GM19372 (cell line): Measurements from ENCODE around the gene PCBP4.
A peak's percentile ranks its signal among the peaks of the same experiment; 100 is the strongest.

Experiments used
- ATAC-seq: cut with Tn5 transposase; IDR thresholded peaks from one replicate; pipeline ENCODE4 v1.9.1; 2021; ENCODE audit warnings: mild to moderate bottlenecking, low read depth, moderate library complexity; ENCODE audit not compliant: unreplicated experiment

PCBP4 gene

DNA sequence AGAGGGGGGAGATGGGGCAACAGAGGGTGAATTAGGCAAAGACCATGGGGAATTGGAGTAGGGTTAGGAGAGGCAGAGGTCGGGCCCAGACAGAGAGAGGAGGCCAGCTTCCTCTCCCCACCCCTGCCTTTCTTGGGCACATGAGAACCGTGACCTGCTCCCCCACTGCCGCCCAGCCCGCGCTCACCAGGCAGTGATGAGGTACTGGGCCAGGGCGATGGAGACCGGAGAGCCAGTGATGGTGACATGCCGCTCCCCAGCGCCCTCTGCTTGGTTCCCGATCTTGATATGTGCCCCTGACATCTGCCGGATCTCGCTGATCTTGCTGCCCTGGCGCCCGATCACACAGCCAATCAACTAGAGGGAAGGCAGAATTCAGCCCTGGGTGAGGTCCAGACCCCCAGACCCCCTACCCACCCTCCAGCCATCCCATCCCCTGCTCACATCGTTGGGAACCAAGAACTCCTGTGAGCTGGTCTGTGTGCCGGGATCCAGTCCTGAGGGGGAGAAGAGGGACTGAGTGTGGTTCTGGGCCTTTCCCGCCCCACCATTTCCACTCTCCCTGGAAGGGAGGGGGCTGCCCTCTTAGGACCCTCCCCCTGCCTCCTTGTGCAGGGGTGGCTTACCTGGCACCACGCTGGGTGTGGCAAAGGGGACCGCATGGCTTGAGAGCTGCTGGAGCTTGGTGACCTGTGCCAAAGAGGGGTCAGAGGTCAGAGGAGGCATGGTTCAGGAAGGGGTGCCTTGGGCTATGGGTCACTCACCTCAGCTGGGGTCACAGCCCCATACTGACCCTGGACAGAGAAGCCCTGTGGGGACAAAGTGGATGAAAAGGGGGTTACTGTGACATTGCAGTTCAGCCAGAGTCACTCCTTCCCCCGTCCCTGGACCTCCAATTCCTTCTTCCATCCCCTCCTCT lies 8.4 kb downstream of the PCBP4 start:
- ATAC-seq = no peak

DNA sequence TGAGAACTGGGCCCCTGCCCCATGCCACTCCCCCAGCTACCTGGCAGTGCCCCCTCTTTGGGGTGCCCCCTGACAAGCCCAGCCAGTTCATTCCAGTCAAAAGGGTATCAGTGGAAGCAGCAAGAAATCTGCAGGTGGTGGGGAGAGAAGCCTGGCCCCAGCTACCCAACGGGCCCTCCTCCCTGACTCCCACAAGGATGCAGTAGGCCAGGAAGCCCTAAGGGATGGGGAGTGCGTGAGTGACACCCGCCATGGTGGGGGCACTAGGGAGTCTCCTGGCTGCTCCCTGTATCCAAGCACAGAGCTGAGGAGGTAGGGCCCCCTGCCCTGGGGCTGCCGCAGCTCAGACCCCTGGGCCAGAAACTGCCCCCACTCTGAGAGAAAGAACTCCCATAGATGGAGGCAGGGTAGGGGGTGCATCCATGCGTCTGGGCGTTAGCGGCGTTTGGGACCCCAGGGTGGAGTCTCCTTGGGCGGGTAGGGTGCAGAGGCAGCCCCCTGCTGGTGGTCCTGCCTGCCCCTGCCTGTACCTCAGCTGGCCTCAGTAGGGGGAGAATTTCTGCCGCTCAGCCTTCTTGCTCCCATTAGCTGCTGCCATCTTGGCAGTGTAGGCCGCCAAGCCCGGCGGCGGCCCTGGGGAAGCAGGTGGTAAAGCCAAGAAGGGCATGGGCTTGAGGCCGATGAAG lies 9.6 kb downstream of the PCBP4 start:
- no peak for ATAC-seq

DNA sequence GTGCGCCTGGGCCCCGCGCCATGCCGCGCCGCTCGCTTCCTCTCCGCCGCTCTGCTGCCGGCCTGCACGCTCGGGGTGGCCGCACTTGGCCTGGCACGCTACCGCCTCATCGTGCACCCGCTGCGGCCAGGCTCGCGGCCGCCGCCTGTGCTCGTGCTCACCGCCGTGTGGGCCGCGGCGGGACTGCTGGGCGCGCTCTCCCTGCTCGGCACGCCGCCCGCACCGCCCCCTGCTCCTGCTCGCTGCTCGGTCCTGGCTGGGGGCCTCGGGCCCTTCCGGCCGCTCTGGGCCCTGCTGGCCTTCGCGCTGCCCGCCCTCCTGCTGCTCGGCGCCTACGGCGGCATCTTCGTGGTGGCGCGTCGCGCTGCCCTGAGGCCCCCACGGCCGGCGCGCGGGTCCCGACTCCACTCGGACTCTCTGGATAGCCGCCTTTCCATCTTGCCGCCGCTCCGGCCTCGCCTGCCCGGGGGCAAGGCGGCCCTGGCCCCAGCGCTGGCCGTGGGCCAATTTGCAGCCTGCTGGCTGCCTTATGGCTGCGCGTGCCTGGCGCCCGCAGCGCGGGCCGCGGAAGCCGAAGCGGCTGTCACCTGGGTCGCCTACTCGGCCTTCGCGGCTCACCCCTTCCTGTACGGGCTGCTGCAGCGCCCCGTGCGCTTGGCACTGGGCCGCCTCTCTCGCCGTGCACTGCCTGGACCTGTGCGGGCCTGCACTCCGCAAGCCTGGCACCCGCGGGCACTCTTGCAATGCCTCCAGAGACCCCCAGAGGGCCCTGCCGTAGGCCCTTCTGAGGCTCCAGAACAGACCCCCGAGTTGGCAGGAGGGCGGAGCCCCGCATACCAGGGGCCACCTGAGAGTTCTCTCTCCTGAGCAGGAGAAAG lies 11.1 kb downstream of the PCBP4 start:
- ATAC-seq = peak; percentile 61

DNA sequence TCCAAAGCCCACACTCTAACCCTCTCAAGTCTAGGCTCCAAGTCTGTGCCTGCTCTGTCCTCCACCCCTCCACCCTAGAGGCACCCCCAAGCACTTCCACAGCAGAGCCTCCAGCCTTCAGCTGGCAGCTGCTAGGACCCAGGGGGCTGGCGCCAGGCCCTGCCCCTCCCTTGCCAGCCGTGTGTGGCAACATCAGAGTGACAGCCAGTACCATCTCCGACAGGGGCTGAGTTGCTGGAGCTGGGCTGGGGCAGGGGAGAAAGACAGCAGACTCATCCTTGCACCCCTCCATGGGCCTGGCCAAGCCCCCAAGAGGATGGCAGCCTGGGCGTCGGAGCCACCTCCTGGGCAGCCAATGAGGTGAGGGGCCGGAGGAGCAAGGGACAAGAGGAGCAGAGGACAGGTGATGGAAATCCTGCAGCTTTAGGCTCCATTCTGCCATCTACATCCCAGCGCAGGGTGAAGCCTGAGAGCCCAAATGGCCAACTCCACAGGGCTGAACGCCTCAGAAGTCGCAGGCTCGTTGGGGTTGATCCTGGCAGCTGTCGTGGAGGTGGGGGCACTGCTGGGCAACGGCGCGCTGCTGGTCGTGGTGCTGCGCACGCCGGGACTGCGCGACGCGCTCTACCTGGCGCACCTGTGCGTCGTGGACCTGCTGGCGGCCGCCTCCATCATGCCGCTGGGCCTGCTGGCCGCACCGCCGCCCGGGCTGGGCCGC lies 11.9 kb downstream of the PCBP4 start, which contains the start of gene GPR62:
GPR62 (plus strand) TSS at position 207 of the 718 bp plus-strand sequence; CDS start at position 479, 272 bp downstream.
- no peak for ATAC-seq

DNA sequence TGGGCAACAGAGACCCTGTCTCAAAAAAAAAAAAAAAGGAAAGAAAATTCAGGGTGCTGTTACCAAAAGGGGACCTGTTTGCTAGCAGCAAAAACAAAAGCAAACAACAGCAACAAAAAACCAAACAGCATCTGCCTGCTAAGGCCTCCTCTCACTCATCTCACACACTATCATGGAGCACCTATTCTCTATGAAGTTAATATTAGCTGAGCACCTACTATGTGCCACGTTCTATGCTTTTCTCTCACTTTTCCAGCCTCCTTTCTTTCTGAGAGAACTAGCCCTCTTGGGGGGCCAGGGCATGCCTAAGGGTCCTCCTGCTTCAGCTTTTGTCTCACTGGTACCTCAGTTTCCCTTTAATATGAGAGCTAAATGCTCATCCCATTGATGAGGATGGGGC lies 12.5 kb downstream of the PCBP4 start:
- no peak for ATAC-seq

DNA sequence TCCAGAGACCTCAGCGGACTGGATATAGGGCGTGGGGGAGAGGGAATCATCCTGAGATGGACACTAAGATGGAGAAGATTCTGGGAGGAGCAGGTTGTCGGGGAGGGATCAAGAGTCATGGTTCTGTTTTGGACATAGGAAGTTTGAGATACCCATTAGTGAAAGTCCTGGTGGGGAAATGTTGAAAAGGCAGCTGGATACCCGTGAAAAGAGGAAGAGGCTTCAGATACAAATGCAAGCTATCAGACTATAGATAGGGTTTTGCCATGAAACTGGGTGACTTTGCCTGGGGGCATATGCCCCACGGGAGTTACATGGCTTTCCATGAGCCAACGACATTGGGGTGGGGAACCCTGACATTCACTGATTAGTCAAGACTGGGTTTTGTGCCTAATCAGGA lies 13.1 kb downstream of the PCBP4 start:
- ATAC-seq = no peak

DNA sequence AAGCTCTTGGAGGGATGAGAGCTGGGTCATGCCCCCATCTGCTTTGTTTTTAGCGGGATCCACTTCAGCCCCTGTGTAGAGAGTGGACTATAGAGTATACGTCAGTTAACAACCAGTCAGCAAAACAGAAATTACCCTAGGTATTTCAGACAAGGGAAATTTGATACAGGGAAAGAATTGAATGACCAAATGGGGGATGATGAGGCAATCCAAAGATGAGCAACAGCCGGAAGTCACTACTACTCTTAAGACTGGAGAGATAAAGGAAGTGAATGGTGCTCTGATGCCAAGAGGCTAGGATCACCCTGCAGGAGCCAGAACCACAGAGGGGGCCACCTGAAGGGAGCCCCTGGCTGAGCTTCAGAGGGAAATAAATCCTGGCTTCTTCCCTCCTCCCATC lies 13.8 kb downstream of the PCBP4 start:
- ATAC-seq = no peak

DNA sequence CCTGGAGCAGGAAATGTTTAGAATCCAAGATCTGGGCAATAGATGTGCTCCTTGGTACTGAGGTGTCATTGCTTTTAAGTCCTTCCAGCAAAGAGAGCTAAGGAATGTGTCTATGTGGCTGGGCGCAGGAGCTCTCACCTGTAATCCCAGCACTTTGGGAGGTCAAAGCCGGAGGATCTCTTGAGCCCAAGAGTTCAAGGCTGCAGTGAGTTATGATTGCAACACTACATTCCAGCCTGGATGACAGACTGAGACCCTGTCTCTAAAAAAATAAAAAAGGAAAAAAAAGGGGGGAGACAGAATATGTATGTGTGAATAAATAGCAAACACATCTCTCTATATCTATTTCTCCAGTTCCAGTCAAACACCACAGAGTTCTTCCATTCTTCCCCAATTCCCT lies 16.4 kb downstream of the PCBP4 start:
- no peak for ATAC-seq

DNA sequence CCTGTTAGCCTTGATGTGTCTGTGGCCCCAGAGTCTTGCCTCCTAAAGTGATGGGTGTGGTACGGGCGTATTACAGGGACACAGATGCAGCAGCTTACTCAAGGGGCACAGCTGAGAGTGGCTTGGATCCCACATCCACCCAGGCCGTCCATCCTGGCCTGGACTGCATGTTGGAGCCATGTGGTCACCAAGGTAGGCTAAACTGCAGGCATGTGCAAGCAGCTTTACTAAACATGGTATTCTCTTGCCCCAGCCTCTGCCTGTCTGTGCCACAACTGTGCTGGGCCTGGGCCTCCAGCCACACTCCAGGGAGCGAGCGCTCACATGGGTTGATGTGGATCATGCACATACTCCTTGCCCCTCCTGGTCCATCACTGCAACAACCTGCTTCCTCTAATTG lies 18.1 kb downstream of the PCBP4 start:
- no peak for ATAC-seq

DNA sequence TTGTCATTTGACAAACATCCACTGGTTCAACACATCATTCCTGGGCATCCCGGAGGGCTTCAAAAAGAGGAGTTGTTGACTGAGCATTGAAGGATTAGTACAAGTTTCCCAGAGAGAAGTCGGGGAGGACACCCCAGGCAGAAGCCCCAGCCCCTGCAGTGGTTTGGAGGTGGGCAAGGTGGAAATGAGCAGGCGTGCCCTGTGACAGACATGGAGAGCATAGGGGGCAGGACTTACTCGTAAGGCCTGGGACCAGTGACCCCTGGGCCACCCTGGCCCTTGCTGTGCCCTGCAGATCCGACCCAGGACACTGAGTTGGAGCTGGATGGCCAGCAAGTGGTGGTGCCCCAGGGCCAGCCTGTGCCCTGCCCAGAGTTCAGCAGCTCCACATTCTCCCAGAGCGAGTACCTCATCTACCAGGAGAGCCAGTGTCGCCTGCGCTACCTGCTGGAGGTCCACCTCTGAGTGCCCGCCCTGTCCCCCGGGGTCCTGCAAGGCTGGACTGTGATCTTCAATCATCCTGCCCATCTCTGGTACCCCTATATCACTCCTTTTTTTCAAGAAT lies 19.2 kb downstream of the PCBP4 start:
- no peak for ATAC-seq

DNA sequence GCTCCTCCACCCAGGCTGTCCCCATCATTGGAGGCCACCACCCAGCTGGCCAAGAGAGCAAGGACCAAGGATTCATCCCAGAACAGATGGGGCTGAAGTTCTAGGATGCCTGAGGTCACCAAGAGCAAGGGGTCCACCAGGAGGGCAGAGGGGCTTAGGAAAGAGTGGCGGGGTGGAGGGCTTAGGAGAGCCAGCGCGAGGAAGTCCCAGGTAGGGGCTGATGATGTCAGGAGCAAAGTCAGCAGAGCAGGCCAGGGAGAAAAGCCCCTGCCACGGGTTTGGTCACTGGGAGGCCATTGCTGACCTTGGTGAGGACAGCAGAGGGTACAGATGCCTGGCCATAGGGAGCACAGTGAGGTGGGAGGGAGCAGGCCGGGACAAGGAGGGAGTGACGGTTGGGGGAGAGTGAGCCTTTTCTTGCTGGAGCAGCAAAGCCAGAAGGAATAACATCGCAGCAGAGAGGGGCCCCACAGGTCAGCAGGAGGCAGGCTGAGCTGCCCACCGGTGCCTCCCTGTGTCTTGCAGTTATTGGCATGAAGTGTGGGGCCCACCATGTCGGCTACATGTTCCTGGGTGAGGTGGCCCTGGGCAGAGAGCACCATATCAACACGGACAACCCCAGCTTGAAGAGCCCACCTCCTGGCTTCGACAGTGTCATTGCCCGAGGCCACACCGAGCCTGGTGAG lies 19.9 kb downstream of the PCBP4 start:
- ATAC-seq = no peak

DNA sequence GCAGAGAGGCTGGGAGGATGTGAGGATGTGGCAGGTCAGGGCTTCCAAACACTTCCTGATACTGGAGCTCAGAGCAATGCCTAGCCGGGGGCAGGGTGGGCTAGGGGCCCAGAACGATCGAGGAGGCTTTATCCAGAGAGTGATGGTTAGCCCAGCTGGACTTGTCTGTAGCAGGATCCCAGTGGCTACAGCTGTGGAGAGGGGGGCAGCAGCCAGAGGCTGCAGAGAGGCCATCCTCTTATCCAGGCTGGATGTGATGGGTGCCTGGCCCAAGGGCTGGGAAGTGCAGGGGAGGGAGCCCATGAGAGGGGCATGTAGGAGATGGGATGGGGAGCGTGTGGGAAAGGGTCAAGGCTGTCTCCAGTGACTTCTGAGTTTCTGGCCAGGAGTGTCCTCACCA lies 20.5 kb downstream of the PCBP4 start:
- no peak for ATAC-seq

DNA sequence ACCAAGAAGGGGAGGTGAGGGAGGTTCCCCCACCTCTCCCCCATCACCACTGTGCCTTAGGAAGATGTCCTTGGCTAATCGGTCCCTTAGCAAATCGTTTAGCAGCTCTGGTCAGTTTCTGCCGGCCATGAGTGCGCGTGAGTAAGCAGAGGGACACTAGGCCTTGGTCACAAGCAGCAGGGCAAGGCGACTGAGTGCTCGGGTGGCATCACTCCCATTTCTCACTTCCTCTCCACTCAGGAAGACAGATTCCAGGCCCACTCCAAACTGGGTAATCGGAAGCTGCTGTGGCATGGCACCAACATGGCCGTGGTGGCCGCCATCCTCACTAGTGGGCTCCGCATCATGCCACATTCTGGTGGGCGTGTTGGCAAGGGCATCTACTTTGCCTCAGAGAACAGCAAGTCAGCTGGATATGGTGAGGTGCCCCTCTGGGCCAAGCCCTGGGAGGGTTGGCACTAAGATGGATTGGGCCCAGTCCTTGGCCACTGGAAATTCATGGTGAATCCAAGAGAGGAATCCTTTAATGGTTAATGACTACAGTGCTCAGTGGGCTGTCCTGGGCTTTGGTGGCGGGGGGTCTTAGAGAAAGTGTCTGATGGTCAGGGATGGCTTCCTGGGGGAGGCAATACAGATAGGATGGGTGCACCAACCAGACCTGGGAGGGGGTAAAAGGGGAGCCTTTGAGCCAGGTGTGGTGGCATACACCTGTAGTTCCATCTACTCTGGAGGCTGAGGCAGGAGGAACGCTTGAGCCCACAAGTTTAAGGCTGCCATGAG lies 21.1 kb downstream of the PCBP4 start:
- ATAC-seq = no peak

DNA sequence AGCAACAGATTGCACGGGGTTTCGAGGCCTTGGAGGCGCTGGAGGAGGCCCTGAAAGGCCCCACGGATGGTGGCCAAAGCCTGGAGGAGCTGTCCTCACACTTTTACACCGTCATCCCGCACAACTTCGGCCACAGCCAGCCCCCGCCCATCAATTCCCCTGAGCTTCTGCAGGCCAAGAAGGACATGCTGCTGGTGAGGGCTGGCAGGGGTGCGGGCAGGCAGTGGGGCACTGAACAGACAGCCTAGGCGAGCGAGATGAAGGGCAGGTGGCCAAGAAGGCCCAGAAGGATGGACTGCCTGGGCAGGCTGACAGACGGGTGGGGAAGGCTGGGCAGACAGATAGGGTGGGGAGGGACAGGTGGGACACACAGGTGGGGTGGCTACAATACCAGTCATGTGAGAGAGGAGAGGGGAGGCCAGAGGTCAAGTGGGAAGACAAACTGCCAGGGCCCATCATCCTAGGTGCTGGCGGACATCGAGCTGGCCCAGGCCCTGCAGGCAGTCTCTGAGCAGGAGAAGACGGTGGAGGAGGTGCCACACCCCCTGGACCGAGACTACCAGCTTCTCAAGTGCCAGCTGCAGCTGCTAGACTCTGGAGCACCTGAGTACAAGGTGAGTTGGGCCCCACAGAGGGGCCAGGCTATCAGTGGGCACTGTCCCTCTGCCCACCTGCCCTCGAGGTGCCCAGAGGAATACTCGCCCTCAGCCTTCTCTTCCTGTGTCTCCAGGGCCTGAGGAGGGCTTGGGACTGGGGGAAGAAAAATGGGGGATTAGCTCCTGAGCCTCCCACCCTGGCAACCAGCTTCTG lies 22.0 kb downstream of the PCBP4 start:
- ATAC-seq = no peak

DNA sequence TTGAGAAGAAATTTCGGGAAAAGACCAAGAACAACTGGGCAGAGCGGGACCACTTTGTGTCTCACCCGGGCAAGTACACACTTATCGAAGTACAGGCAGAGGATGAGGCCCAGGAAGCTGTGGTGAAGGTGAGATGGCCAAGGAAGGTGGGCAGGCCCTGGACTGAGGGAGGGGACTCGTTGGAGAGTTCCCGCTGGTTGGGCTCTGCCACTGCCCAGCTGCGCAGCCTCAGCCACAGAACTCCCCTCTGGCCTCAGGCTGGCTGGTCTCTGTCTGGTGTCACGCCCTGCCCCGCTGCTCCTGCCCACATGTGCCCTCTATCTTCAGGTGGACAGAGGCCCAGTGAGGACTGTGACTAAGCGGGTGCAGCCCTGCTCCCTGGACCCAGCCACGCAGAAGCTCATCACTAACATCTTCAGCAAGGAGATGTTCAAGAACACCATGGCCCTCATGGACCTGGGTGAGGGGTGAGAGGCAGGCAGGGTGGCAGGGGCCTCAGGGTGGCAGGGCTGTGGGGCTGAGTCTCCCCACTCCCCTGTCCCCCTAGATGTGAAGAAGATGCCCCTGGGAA lies 22.7 kb downstream of the PCBP4 start:
- no peak for ATAC-seq

DNA sequence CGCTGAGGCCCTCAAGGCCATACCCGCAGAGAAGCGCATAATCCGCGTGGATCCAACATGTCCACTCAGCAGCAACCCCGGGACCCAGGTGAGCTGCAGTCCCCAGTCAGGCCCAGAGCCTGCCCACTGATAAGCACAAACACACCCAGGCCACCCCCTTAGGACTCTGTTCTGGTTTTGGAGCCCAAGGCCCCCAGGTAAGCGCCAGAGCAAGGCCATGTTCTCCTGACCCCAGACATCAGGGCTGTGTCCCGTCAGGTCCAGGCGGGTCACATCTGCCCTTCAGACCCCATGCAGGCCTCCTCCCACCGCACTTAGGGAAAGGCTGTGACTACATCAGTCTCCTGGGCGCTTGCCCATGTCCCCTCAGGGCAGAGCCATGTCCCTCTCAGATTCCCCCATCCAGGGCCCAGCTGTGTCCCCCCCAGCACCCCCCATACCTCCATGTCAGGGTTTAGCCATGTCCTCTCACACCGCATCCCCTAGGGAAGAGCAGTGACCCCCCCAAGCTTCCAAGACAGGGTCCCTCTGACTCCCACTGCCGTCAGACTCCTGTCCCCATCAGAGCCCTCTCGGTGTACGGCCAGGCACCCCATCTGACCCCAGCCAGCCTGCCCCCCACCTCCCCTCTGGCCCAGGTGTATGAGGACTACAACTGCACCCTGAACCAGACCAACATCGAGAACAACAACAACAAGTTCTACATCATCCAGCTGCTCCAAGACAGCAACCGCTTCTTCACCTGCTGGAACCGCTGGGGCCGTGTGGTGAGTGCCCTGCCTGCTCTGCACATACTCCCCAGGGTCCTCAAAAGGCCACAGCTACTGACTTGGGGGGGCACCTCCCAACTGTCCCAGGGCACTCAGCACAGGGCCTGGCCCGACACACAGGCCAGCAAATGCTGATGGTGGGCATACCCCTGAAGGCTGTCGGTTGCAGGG lies 23.5 kb downstream of the PCBP4 start:
- no peak for ATAC-seq
